Activated T-helper 1 cell treated with Interleukin-2 at 50 U/mL for 16 hours (primary cell): ENCODE measurements around the gene KCNK10.

Experiments used
- DNase-seq: peaks from one replicate; pipeline ENCODE4 v3.0.0-alpha.2; 2020; ENCODE audit warnings: low read depth

The KCNK10 gene

DNA sequence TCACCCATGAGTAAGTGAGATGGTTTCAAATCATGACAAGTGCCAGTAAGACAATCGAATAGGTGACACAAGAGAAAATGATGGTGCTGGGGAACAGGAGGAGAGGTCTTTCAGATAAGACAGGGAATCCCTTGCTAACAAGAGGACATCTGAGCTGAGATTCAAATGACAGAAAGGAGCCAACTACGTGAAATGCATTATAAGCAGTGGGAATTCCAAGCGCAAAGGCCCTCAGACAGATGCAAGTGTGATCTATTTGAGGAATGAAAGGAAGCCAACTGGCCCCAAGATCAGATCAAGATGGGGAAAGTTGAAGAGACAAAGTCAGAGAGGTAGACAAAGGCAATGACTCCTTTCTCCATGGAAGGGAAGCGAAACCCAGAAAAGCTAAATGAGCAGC, 4.7 kb downstream of the KCNK10 start:
- no peak for DNase-seq

DNA sequence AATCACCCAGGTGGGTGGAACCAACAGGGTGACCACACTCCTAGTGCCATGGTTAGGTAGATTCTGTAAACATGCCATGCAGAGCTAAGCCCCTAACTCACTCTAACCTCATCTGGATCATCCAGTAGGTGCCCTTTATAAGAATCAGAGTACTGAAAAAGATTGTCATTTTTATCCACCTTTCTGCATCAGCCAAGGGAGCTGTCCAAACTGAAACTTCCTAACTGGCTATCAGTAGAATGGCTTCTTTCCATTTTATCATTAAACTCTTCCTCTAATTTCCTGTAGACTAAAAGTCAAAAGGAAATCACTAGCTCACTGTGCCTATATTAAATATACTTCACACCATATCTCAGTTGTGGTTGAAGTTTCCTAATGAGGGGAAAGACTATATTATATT, 6.5 kb downstream of the KCNK10 start:
- no peak for DNase-seq

DNA sequence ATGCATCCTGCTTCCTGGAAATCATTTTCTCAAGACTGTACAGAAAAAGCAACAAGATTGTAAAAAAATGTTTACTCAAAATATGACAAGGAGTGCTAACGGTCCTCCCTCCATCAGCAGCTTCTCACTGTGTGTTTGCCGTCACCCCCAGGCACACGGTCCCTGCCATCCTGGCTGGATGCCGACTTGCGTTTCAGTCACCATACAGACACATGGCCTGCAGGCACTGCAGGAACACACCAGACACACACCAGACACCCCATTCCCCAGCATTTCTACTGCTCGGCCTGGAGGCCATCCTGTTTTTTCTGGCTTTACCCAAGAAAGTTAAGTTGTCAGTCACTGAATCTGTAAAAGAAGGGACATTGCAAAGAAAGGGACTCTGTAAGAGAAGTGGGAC, 10.8 kb downstream of the KCNK10 start:
- no peak for DNase-seq

DNA sequence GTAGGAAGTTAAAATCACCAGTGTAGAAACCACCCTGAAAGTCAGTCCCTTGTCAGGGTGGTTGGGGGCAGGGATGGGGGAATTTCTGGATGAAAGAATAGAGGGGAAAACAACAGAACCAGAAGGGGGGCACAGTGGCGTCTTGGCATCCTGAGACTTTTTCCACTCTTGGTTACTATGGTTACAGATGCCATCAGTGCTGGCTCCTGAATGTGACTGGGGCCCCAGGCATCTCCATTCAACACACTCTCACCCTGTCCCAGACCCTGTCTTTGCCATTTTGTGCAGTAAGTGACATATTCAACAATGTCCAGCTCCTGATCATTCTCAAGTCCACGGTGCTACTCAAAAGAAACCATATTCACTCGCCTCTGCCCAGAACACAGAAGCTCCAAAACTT, 11.3 kb downstream of the KCNK10 start:
- no peak for DNase-seq

DNA sequence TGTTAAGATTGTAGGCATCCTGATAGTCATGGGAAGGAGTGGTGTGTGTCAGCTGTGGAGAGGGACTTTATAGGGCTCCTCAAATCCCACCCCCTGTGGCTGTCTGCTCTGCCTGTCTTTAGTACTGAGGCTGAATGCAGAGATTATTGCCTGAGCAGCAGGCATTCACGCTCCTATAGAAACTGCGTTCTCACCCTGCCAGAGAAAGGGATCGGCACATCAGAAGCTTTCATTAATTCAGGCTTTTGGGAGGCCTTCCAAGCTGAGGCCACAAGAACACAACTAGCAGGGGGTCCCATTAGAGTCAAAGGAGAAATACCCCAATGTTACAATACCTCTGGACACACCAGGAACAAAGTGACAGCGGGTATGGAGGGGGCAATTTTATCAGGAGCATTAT, 12.6 kb downstream of the KCNK10 start:
- DNase-seq = no peak

DNA sequence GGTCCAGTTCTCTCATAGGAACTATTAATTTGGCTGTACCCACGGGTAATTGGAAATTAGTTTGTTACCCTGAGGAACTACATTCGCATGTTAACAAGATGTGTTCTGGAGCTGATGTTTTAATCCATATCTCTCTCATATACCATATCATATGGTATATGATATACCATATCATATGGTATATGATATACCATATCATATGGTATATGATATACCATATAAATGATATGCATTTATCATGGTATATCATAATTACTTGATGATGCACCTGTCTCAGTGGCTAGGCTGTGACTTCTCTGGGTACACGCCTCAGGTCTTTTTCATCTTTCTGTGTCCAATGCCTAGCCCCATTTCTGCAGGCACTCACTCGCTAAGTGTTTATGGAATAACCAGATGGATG, 13.0 kb downstream of the KCNK10 start:
- no peak for DNase-seq

DNA sequence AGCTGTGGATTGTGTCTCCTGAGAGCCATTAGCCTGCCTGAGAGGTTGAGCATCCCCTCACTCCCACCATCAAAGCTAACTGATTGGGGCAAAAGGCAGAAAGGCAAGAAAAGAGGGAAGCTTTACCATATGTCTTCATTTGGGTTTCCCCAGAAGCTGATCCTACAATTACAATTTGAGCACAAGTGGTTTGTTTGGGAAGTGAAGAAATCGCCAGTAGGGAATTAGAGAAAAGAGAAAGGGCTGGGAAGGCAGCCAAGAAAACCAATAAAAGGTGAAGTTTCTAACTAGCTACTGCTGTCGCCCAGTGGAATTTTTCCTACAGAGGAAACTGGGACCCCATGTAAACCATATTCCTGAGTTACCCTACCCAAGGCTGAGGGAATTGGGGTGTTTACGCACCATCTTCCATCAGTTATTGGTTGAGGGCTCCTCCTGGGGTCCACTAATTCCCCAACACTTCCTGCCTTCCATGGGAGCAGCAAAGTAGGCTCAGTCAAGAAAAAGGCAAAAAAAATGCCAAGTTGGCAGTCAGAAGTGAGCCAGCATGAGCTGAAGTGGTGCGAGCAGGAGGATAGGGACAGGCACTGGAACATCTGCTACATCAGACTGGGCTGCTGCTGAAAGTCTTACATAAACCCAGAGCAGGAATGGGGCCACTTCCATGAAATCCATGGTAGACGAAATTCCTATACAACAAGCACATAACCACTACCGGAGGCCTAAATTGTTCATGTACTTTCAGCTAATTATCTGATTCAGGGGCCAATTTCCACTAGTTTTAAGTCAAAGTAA, 17.3 kb downstream of the KCNK10 start:
- DNase-seq = no peak

DNA sequence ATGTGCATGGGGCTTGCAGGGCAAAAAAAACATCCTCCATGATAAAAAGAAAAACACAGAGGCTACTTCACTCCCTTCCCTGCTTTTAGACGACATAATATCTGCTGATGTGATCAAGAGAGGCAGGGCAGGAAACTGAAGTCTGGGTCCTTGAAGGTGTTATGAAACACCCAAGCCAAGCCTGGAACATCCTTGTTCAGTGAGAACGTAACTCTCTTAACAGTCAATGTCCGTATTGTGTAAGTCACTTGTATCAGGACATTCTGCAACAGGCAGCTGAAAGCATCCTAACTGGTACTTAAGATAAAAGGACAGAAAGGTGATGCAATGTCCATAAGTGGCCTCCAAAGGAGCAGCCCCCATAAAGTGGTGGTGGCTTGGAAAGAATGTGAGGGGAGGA, 20.0 kb downstream of the KCNK10 start:
- DNase-seq = no peak

DNA sequence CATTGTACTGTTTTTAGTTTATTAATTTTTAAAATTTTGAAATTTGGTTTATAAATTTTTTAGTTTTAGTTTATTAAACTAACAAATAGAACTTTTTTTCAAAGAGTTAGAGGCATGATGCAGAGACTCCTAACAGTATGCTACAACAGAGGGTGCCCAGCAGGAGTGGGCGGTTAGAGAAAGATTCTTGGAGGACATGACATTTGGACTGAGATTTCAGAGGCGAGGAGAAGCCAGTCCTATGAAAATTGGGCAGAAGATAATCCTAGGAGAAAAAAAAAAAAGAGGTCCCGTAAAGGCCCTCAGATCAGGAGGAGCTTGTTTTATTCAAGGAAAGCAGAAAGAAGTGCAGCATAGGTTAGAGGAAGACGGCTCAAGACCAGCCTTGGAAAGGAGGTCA, 21.7 kb downstream of the KCNK10 start:
- no peak for DNase-seq

DNA sequence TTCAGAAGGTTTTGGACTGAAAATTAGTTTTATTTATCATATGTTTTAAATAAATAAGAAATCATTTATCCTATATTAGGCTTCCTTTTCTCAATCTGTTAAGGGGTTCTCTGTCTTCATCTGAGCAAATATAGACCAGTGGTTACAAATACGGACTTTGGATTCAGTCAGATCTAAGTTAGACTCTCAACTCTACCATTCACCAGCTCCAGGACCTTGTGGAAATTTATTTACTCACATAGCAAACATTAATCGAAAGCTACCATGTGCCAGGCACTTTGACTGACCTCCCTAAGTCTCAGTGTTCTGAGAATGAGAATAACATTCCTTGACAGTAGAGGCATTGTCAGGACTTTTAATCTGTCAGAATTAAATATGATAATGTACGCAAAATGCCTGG, 22.3 kb downstream of the KCNK10 start:
- no peak for DNase-seq

DNA sequence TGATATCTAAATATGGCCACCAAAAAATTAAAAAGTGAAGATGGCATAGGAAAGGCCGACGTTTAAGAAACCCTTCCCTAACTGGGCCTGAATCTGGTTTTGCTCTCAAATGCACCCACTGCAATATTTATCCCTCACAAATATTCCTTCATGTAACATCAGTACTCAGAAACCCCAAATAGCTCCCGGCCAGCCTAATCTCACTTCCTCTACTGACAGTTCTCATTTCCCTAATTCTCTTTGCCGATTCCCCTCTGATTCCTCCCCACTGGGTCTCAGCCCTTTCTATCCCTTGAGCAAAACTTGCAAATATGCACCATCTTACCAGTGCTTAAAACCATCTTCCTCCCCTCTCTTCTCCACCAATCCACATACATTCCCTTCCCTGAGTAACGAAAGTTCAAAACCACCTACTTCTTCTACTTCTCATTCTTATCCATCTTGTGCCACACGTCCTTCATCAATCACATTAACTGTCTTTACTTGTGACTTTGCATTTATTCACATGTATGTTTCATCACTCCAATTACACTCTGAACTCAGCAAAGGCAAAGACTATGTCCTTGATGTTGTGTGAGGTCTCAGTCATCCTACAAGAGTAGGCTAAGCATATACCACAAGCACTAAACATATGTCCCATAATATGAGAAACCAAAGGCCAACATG, 23.1 kb downstream of the KCNK10 start:
- no peak for DNase-seq

DNA sequence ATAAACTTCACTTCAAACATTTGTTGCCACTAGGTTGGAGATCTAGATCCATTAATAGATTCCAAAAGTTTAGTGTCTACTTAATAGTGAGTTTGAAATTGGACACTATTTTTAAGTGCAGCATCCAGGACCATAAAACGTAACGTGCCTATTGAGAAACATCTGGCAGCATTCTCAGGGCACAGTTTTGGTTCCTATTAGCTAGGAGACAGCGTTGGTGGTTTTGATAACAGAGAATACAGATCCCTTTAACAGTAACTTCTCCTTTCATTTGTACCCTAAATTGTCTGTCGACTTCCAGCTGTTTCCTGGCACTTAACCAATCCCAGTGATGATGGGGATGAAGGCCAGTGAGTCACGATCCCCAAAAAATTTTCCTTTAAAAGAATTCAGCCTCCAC, 25.8 kb downstream of the KCNK10 start:
- DNase-seq = no peak

DNA sequence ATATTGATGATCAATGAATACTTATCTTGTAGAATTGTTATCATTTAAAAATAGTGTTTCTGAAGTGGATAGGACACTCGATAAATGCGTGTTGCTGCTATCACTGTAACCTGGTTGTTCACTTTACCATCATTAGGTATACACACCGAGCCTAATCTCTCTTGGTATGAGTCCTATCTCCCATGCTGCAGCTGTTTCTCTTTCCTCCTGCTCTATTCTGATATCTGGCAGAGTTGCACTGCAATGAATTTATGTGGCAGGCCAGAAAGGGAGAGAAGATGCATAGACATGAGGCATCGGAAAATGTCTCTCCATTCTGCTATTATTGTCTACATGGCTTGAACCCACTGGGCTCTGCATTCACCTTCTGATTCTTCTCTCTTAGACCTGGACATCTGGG, 26.7 kb downstream of the KCNK10 start:
- DNase-seq = no peak

DNA sequence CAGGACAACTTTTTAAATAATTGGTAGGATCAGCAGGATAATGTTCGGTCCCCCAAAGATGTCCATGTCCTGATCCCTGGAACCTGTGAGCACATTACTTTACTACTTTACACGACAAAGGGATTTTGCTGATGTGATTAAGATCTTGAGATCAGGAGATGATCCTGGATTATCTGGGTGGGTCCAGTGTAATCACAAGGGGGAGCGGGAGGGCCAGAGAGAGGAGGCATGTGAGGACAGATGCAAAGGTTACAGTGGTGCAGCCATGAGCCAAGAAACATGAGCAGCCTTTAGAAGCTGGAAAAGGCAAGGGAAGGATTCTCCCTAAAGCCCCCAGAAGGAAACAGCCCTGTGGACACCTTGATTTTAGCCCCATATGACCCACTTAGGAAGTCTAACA, 33.1 kb downstream of the KCNK10 start:
- DNase-seq = no peak

DNA sequence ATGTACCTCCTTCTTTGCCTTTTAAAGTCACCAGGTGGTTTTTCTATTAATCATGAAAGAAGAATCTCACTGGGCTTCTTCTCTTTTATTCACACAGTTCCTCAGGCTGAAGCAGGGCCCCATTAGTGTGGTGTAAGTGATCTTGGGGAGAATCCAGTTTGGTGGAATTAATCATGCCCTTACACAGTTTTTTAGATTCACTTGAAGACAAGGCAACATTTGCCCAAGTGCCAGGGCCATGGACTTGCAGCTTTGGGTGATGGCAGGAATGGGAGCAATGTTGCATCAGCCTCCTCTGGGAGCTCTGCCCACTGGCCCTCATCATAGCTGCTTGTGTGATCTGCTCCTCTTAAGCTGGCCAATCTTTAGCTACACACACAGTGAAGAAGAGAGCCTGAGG, 33.8 kb downstream of the KCNK10 start:
- no peak for DNase-seq

DNA sequence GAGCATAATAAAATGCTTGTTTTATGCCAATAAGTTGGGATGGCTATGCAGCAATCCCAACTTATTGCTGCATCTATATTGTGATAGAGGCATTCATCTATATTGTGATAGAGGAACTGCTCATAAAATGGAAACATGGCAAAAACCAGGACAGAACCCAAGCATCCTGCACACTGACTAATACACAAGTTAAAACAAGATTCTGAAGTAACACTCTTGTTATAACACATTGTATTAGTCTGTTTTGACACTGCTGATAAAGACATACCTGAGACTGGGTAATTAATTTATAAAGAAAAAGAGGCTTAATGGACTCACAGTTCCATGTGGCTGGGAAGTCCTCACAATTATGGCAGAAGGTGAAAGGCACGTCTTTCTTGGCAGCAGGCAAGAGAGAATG, 36.8 kb downstream of the KCNK10 start:
- no peak for DNase-seq

DNA sequence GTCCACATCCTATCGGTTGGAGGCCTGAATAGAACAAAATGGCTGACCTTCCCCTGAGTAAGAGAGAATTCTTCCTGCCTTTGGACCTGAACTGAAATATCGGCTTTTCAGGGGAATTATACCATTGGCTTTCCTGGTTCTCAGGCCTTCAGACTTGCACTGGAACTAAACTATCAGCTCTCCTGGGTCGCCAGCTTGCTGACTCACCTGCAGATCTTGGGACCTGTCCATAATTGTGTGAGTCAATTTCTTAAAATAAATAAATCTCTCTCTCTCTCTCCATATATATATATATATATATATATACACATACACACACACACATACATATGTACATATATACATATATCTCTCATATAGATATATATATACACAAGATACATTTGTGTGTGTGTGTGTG, 41.6 kb downstream of the KCNK10 start:
- no peak for DNase-seq

DNA sequence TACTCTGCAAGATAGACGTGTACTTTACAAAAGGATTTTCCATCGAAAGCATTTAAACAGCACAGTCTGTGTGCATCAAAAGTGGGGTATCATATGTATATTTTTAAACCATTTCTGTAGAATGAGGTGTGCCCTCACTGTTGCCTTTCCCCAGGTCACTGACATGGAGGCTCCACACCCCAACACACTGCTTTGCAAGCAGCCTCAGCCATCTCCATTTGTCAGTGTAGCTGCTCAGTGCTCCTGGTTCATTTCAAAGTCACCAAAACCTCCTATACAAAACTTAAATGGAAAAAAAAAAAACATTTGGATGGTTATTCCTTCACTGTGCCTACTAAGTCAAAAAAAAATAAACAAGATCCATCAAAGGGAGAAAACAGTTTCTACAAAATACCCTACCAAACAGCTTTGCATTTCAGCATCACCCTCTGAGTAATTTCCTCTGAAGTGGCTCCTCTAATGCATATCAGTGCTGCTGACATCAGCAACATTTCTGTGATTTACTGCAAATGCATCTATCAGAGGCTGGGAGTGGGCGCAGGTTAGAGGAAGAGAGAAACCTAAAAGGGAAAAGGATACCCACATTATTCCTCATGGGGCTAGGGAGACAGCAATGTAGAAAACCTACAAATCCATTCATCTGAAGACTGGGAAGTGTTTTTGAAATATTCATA, 46.0 kb downstream of the KCNK10 start:
- DNase-seq = no peak

DNA sequence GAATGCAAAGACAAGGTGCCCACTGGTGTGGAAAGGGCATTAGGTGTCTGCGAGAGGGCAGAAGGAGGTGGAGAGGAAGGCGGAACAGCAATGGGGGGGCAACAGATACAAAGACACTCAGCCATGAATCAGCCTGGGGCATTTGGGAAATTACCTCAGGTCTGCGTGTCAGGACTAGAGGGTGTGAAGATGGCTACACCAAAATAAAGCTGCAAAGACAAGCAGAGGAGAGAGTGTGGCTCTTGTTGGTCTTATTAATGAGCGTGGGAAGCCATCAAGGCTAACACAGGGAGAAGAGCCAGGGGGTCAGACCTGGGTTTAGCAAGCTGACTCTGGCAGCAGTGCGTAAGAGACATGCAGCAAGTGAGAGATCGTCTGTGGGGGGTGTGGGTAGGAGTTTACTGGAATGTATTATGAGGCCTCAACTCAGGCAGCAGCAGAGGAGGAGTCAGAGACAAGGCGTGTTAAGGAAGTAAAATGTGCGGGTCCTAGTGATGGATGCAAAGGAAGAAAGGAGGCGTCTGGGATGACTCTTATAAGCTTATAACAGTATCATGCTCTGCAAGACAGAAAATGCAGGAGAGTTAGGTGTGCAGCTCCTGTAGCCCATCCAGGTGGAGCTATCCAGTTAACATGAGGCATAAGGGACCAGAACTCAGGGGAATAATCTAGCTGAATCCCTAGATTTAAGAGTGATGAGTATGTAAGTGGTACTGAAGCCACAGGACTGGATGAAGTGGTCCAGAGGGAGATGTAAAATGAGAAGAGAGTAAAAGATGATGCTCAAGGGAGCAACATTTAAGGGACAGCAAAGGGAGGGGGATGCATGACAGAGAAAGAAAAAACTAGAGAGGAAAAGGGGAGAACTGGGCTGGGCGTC, 50.4 kb downstream of the KCNK10 start:
- no peak for DNase-seq

DNA sequence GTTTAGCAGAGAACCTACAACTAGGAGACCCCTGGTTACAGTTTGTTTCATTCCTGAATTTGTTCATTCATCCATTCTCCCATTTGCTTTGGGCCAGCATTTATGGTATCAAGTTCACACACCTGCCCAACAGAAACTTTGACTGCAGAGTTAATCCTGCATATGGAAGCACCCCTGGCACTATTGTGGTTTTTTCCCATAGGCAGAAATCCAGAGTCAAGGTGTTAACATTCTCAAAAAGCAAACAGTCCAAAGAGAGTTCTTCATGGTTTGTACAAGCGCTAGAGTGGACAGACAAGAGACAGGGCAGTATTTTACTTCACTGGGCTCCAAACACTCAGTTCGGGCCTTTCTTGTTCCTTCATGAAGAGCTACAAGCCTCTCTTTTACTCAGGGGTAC, 51.9 kb downstream of the KCNK10 start:
- DNase-seq = no peak

DNA sequence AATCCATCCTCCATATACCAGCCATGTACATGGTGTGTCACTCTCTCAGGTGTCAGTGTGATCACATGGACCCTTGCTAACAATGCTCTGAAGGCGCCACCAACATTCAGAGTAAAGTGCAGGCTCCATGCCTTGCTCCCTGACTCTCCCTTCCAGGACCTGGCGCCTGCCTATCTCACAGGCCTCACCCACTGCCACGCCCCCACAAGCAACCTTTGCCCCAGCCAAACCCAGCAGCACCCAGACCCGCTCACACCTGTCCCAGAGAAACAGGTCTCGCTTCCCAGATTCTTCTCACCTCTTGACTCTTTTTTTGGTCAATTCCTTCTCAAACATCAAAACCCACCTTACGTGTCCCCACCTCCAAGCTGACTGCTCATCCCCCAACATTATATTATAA, 52.3 kb downstream of the KCNK10 start:
- DNase-seq = no peak

DNA sequence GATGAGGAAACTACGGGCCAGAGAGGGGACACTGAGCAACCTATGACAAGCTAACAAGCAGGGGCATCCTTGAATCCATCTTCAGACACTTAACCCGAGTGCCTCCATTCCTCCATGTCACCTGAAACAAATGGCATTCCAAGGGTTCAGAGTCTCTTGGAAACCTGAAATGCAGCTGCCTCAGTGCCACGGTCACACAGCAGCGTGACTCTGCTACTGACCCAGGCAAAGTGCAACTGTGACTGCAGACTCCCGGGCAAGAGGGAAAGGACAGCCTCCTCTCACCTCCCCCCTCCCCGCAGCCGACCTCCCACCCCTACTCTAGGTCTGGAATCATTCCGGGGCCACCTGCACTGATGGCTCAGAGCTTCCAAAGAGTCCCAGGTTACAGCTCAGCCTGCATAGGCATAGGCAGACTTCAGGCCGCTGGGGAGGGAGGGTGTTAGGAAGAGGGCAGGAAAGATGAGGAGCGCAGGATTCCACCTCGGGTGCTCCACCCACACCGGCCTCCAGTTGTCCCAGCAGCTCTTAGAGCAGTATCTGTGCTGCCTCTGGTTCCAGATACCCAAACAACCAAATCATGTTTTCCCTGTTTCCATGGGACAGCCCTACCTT, 53.2 kb downstream of the KCNK10 start:
- no peak for DNase-seq
